GM12878 (cell line): ENCODE data around the gene KRTAP10-6. TPM values are rescaled to one million over a fixed set of nuclear protein-coding genes. Genes with fewer than 3 reads are reported as not detected.

Source experiments
- ATAC-seq: fragments of 200-7000 bp; cut with Tn5 transposase; 3 replicates; pipeline ENCODE4 v1.9.1; 2020; ENCODE audit warnings: mild to moderate bottlenecking, moderate library complexity
- BruUV-seq: library from RNA; stranded (reverse); fragments of 400-500 nt; replicated peaks from 2 replicates; lab custom pipeline; 2021; lab: Mats Ljungman, UMichigan
- CTCF ChIA-PET: fragments of 300-600 bp; sonication (Branson Sonifier 250); formaldehyde crosslinking; extraction: SDS; loops from one replicate; lab custom pipeline; 2021; ENCODE audit warnings: inconsistent platforms; lab: Yijun Ruan, JAX
- POLR2A ChIA-PET: fragments of 350-600 bp; formaldehyde crosslinking; extraction: SDS; loops from one replicate; lab custom pipeline; 2021; ENCODE audit warnings: inconsistent platforms; lab: Charles Lee
- RAD21 ChIA-PET: fragments of 300-600 bp; sonication (Branson Sonifier 250); formaldehyde crosslinking; loops from one replicate; lab custom pipeline; 2023; ENCODE audit warnings: antibody characterized with exemption; ENCODE audit not compliant: unreplicated experiment; lab: Charles Lee
- SMC1A ChIA-PET: fragments of 300-600 bp; sonication (Branson Sonifier 250); formaldehyde crosslinking; loops from one replicate; lab custom pipeline; 2023; ENCODE audit not compliant: unreplicated experiment, uncharacterized antibody; lab: Charles Lee
- DNase-seq: peaks from one replicate; pipeline ENCODE4 v3.0.0-alpha.2; 2011; ENCODE audit warnings: low read depth, low spot score
- FAIRE-seq: peaks from 3 replicates; lab custom pipeline; 2011; peaks lifted over from hg19 to GRCh38; lab: Jason Lieb, UNC
- H2AFZ ChIP-seq: 2 replicates; pipeline ENCODE4 v1.6.0; 2011; ENCODE audit warnings: low read depth, low read length, control low read depth; ENCODE audit not compliant: control insufficient read depth
- H3K27ac ChIP-seq: 2 replicates; pipeline ENCODE4 v1.5.1; 2011; ENCODE audit warnings: control low read depth; ENCODE audit not compliant: control insufficient read depth, insufficient read depth
- H3K27me3 ChIP-seq, 2 experiments: replicated peaks in 1 of 2; 2 replicates each; pipeline versions ENCODE4 v1.6.0 to v1.6.1; 2011; ENCODE audit warnings: low read length in 1 of 2; ENCODE audit not compliant: control insufficient read depth in 2 of 2, insufficient read depth in 2 of 2
- H3K36me3 ChIP-seq, 2 experiments: 2 replicates each; pipeline ENCODE4 v1.5.1; 2011; ENCODE audit warnings: low read length in 1 of 2; ENCODE audit not compliant: control insufficient read depth in 2 of 2, insufficient read depth in 2 of 2
- H3K4me1 ChIP-seq: 2 replicates; pipeline ENCODE4 v1.6.1; 2011; ENCODE audit warnings: mild to moderate bottlenecking, low read length, moderate library complexity, mixed read lengths; ENCODE audit not compliant: control insufficient read depth, insufficient read depth
- H3K4me2 ChIP-seq: 2 replicates; pipeline ENCODE4 v1.6.0; 2011; ENCODE audit warnings: control low read depth; ENCODE audit not compliant: control insufficient read depth, insufficient read depth
- H3K4me3 ChIP-seq: fragments of 200-600 bp; sonication (generic); 2 replicates; pipeline ENCODE4 v1.5.1; 2016
- H3K79me2 ChIP-seq: 2 replicates; pipeline ENCODE4 v1.6.0; 2011; ENCODE audit warnings: low read length; ENCODE audit not compliant: control insufficient read depth, insufficient read depth
- H3K9ac ChIP-seq: 2 replicates; pipeline ENCODE4 v1.8.0; 2011; ENCODE audit warnings: low read length, control low read depth, mixed read lengths; ENCODE audit not compliant: control insufficient read depth, insufficient read depth
- H3K9me3 ChIP-seq: replicated peaks from 3 replicates; pipeline ENCODE4 v1.5.1; 2011; ENCODE audit warnings: mild to moderate bottlenecking, low read length; ENCODE audit not compliant: control insufficient read depth, insufficient read depth
- H4K20me1 ChIP-seq: 2 replicates; pipeline ENCODE4 v1.6.0; 2011; ENCODE audit not compliant: control insufficient read depth, insufficient read depth
- ASH2L ChIP-seq: fragments of 300-600, 200-600 bp; sonication (generic); IDR thresholded peaks from 2 replicates; pipeline ENCODE4 v1.6.1; 2017; ENCODE audit warnings: low read depth, mild to moderate bottlenecking, borderline replicate concordance
- ATF7 ChIP-seq: fragments of 450-650 bp; IDR thresholded peaks from 2 replicates; pipeline ENCODE4 v1.6.1; 2016; ENCODE audit warnings: low read depth, mild to moderate bottlenecking
- BCL3 ChIP-seq: IDR thresholded peaks from 2 replicates; pipeline ENCODE4 v1.6.1; 2011; ENCODE audit warnings: borderline replicate concordance, low read depth, mild to moderate bottlenecking, moderate library complexity, low read length; ENCODE audit not compliant: insufficient read depth, poor library complexity, severe bottlenecking
- CBX3 ChIP-seq: fragments of 200-600 bp; sonication (generic); IDR thresholded peaks from 2 replicates; pipeline ENCODE4 v1.6.1; 2016; ENCODE audit warnings: low read depth, borderline replicate concordance
- EP300 ChIP-seq, 2 experiments: fragments of 150-350 bp in 1 of 2; IDR thresholded peaks; 2 replicates each; pipeline ENCODE4 v1.6.1; 2011 to 2012; ENCODE audit warnings: low read depth in 2 of 2, low read length in 2 of 2, borderline replicate concordance in 1 of 2, improper control_type of control experiment in 1 of 2, inconsistent platforms in 1 of 2; ENCODE audit not compliant: control insufficient read depth in 1 of 2
- HDAC6 ChIP-seq: fragments of 200-600 bp; sonication (generic); IDR thresholded peaks from one replicate; pipeline ENCODE4 v1.8.0; 2017; ENCODE audit warnings: antibody characterized with exemption; ENCODE audit not compliant: unreplicated experiment
- RCOR1 ChIP-seq: conservative IDR thresholded peaks from 2 replicates; pipeline ENCODE4 v1.6.1; 2012; ENCODE audit warnings: low read depth, low read length, improper control_type of control experiment
- SIX5 ChIP-seq: IDR thresholded peaks from 2 replicates; pipeline ENCODE4 v1.6.1; 2011; ENCODE audit warnings: mild to moderate bottlenecking, low read depth, low read length, moderate library complexity; ENCODE audit not compliant: severe bottlenecking
- SP1 ChIP-seq: IDR thresholded peaks from one replicate; pipeline ENCODE4 v1.6.1; 2011; ENCODE audit warnings: low read depth, low read length
- ZNF24 ChIP-seq: fragments of 450-650 bp; IDR thresholded peaks from 2 replicates; pipeline ENCODE4 v1.6.1; 2017; ENCODE audit warnings: antibody characterized with exemption, mild to moderate bottlenecking
- WGBS: methylation state at CpG from one replicate; pipeline ENCODE4 v1.1.6; 2016; ENCODE audit warnings: low lambda C conversion rate; ENCODE audit not compliant: insufficient replicate concordance, insufficient coverage; ENCODE audit errors: missing lambda C conversion rate; 5-methylcytosine and 5-hydroxymethylcytosine counted together
- in situ Hi-C: fragments of 300-500 bp; cut with MboI; formaldehyde crosslinking; loops from 9 replicates; pipeline ENCODE4 v1.14.3; 2018; ENCODE audit warnings: mixed read lengths
- intact Hi-C: fragments of 100-400 bp; cut with micrococcal nuclease; formaldehyde crosslinking; loops from one replicate; pipeline ENCODE4 v1.14.2; 2022; ENCODE audit not compliant: unreplicated experiment
- polyA plus RNA-seq, 11 experiments: library from polyadenylated mRNA; depleted of rRNA in 4 of 11; unstranded in 6 of 11; stranded (reverse) in 5 of 11; fragments of >200 nt; fragmentation: Nextera tagmentation in 4 of 11; fragmentation: Illumina TruSeq in 1 of 11; extraction: Ambion mirVana in 4 of 11; extraction: Trizol in 1 of 11; gene quantifications; 1 replicate in 1 of 11; 2 replicates in 10 of 11; pipeline versions ENCODE4 v1.2.1 to v1.2.3, GENCODE V29; 2011 to 2016; ENCODE audit warnings: inconsistent platforms in 2 of 11, missing spikeins in 2 of 11, low read depth in 1 of 11
- total RNA-seq, 4 experiments: library from RNA; depleted of rRNA in 3 of 4; stranded (reverse); fragments of >200 nt in 3 of 4; fragmentation: Illumina TruSeq in 1 of 4; extraction: Trizol in 1 of 4; gene quantifications; 2 replicates each; pipeline versions ENCODE4 v1.2.1 to v1.2.3, GENCODE V29; 2013 to 2021
- TF ChIP-seq, protein P1 (sequence below): IDR thresholded peaks from 2 replicates; pipeline ENCODE4 v1.6.1; 2011; ENCODE audit warnings: borderline replicate concordance, low read depth, mild to moderate bottlenecking, moderate library complexity, mixed read lengths, low read length; ENCODE audit not compliant: insufficient read depth; ENCODE audit errors: extremely low read length
- TF ChIP-seq, protein P2 (sequence below): fragments of 450-650 bp; formaldehyde crosslinking; IDR thresholded peaks from 2 replicates; pipeline ENCODE4 v1.4.0; 2022; ENCODE audit warnings: mild to moderate bottlenecking, moderate library complexity

The KRTAP10-6 gene
- total and polyA plus RNA-seq, 10 of the 15 experiments (the other 5 are each of a cell fraction or from before 2014, with no cell fraction given): not detected

- Histone ChIP-seq H4K20me1 (no peaks in the 10 kb centered on the region), H3K4me2 (no peak overlapping the region), H3K27ac (no peak overlapping the region), H3K9ac (no peak overlapping the region), H3K9me3 (peaks cover 2% of the 10 kb centered on the region; the same call in 1 of the 3 replicates), H3K36me3 (no peaks in the 10 kb centered on the region), H2AFZ (no peak overlapping the region), H3K27me3 (no peaks in the 10 kb centered on the region), H3K4me3 (no peak overlapping the region), H3K79me2 (no peaks in the 10 kb centered on the region), H3K4me1 (no peaks in the 10 kb centered on the region)
- no TSS peak for BruUV-seq
- ATAC-seq (no peak), DNase-seq (no peak), FAIRE-seq (no peak)
- ChIA-PET RAD21 (no interaction called here), SMC1A (interaction anchor here (0.8 kb wide), 1 partner anchor 9 kb away, joined by 3 read pairs; no protein-coding TSS in a partner anchor), CTCF (interaction anchor here (0.6 kb wide), 1 partner anchor 215 kb away, joined by 4 read pairs; no protein-coding TSS in a partner anchor), POLR2A (no interaction called here)
- in situ Hi-C loops (no loop called here), intact Hi-C loops (no loop called here)
- 70% methylated on average over 28 of the region's 28 CpGs for WGBS
- no peak for TF ChIP-seq ZNF24
- TF ChIP-seq, protein P1, sequence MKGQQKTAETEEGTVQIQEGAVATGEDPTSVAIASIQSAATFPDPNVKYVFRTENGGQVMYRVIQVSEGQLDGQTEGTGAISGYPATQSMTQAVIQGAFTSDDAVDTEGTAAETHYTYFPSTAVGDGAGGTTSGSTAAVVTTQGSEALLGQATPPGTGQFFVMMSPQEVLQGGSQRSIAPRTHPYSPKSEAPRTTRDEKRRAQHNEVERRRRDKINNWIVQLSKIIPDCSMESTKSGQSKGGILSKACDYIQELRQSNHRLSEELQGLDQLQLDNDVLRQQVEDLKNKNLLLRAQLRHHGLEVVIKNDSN: no peak
- no peak for TF ChIP-seq EP300 (IDR thresholded peaks at IDR 0.05; ENCODE audit: borderline replicate concordance in 1 of 2, control insufficient read depth in 1 of 2, low read depth in 2 of 2, low read length in 2 of 2)
- no peak for TF ChIP-seq ASH2L
- TF ChIP-seq CBX3: no peak
- no peak for TF ChIP-seq RCOR1
Observed at GRCh38 chr21:44614961-44615391, 22.7 kb upstream of the KRTAP10-6 start.

- 26% methylated on average over 18 of the region's 20 CpGs for WGBS
- ChIA-PET SMC1A (no interaction called here), POLR2A (no interaction called here), CTCF (no interaction called here), RAD21 (no interaction called here)
- intact Hi-C loops (no loop called here), in situ Hi-C loops (no loop called here)
- Histone ChIP-seq H3K9ac (no peak overlapping the region), H3K36me3 (no peaks in the 10 kb centered on the region), H2AFZ (no peak overlapping the region), H3K4me2 (no peak overlapping the region), H3K4me1 (no peaks in the 10 kb centered on the region), H3K27me3 (no peaks in the 10 kb centered on the region), H3K9me3 (peaks cover 2% of the 10 kb centered on the region; the same call in 1 of the 3 replicates), H4K20me1 (no peaks in the 10 kb centered on the region), H3K79me2 (no peaks in the 10 kb centered on the region), H3K4me3 (no peak overlapping the region), H3K27ac (no peak overlapping the region)
- ATAC-seq (no peak), DNase-seq (no peak), FAIRE-seq (no peak)
- no TSS peak for BruUV-seq
- TF ChIP-seq ATF7 (no peak), HDAC6 (no peak), BCL3 (no peak), SP1 (no peak), SIX5 (no peak)
- TF ChIP-seq, protein P2, sequence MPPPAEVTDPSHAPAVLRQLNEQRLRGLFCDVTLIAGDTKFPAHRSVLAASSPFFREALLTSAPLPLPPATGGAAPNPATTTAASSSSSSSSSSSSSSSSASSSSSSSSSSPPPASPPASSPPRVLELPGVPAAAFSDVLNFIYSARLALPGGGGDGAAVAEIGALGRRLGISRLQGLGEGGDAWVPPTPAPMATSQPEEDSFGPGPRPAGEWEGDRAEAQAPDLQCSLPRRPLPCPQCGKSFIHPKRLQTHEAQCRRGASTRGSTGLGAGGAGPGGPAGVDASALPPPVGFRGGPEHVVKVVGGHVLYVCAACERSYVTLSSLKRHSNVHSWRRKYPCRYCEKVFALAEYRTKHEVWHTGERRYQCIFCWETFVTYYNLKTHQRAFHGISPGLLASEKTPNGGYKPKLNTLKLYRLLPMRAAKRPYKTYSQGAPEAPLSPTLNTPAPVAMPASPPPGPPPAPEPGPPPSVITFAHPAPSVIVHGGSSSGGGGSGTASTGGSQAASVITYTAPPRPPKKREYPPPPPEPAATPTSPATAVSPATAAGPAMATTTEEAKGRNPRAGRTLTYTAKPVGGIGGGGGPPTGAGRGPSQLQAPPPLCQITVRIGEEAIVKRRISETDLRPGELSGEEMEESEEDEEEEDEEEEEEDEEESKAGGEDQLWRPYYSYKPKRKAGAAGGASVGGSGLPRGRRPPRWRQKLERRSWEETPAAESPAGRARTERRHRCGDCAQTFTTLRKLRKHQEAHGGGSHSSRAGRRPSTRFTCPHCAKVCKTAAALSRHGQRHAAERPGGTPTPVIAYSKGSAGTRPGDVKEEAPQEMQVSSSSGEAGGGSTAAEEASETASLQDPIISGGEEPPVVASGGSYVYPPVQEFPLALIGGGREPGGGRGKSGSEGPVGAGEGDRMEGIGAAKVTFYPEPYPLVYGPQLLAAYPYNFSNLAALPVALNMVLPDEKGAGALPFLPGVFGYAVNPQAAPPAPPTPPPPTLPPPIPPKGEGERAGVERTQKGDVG (CRISPR knock-in tag): no peak
Observed at GRCh38 chr21:44614161-44614631, 21.9 kb upstream of the KRTAP10-6 start.
